Measurements from ENCODE around the gene DYNC1I1.

- TF ChIP-seq, protein P1, sequence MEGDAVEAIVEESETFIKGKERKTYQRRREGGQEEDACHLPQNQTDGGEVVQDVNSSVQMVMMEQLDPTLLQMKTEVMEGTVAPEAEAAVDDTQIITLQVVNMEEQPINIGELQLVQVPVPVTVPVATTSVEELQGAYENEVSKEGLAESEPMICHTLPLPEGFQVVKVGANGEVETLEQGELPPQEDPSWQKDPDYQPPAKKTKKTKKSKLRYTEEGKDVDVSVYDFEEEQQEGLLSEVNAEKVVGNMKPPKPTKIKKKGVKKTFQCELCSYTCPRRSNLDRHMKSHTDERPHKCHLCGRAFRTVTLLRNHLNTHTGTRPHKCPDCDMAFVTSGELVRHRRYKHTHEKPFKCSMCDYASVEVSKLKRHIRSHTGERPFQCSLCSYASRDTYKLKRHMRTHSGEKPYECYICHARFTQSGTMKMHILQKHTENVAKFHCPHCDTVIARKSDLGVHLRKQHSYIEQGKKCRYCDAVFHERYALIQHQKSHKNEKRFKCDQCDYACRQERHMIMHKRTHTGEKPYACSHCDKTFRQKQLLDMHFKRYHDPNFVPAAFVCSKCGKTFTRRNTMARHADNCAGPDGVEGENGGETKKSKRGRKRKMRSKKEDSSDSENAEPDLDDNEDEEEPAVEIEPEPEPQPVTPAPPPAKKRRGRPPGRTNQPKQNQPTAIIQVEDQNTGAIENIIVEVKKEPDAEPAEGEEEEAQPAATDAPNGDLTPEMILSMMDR (conservative IDR thresholded peaks at IDR 0.05), result no peak
- TF ChIP-seq ZFX (IDR thresholded peaks at IDR 0.05), result no peak
Measured at GRCh38 chr7:96121752-96122151, 349.4 kb downstream of the DYNC1I1 start.
